Fibroblast of lung (primary cell): Measurements from ENCODE around the gene ARHGAP1. TPM values are rescaled to one million over a fixed set of nuclear protein-coding genes. Genes with fewer than 3 reads are reported as not detected.

Experiments used
- DNase-seq, 2 donors: peaks; one replicate each; pipeline versions ENCODE4 v3.0.0 to v3.0.0-alpha.2; 2010; ENCODE audit warnings: low read depth in 2 of 2
- H2AFZ ChIP-seq: 2 replicates; pipeline ENCODE4 v1.5.1; 2012; ENCODE audit warnings: low read length, control low read depth, inconsistent platforms
- H3K27ac ChIP-seq: 2 replicates; pipeline ENCODE4 v1.5.1; 2011; ENCODE audit warnings: low read length, control low read depth; ENCODE audit not compliant: insufficient read depth
- H3K27me3 ChIP-seq: 2 replicates; pipeline ENCODE4 v1.5.1; 2011; ENCODE audit warnings: mild to moderate bottlenecking, low read length; ENCODE audit not compliant: control insufficient read depth, insufficient read depth
- H3K36me3 ChIP-seq: 2 replicates; pipeline ENCODE4 v1.5.1; 2011; ENCODE audit warnings: low read length; ENCODE audit not compliant: control insufficient read depth, insufficient read depth
- H3K4me1 ChIP-seq: 2 replicates; pipeline ENCODE4 v1.5.1; 2011; ENCODE audit warnings: low read length; ENCODE audit not compliant: control insufficient read depth, insufficient read depth; ENCODE audit errors: extremely low read depth
- H3K4me2 ChIP-seq: 2 replicates; pipeline ENCODE4 v1.5.1; 2011; ENCODE audit warnings: low read length, control low read depth; ENCODE audit not compliant: insufficient read depth; ENCODE audit errors: extremely low read depth
- H3K4me3 ChIP-seq, 4 experiments: fragments of 200-600 bp in 1 of 4; sonication (generic) in 1 of 4; replicated peaks in 1 of 4; 2 replicates each; pipeline ENCODE4 v1.5.1; 2011 to 2016; ENCODE audit warnings: low read length in 4 of 4, low read depth in 3 of 4, mild to moderate bottlenecking in 3 of 4, control low read depth in 2 of 4, inconsistent platforms in 1 of 4, mixed read lengths in 1 of 4; ENCODE audit not compliant: insufficient read depth in 1 of 4; ENCODE audit errors: control extremely low read depth in 1 of 4
- H3K79me2 ChIP-seq: 2 replicates; pipeline ENCODE4 v1.5.1; 2012; ENCODE audit warnings: mild to moderate bottlenecking, low read length, inconsistent platforms; ENCODE audit not compliant: control insufficient read depth, insufficient read depth
- H3K9ac ChIP-seq: 2 replicates; pipeline ENCODE4 v1.5.1; 2011; ENCODE audit warnings: mild to moderate bottlenecking, low read length, control low read depth; ENCODE audit not compliant: insufficient read depth
- H3K9me3 ChIP-seq: 2 replicates; pipeline ENCODE4 v1.5.1; 2012; ENCODE audit warnings: low read depth, low read length; ENCODE audit not compliant: control insufficient read depth, insufficient read depth
- H4K20me1 ChIP-seq: 2 replicates; pipeline ENCODE4 v1.5.1; 2011; ENCODE audit warnings: low read length; ENCODE audit not compliant: control insufficient read depth, insufficient read depth; ENCODE audit errors: extremely low read depth
- EZH2 ChIP-seq: IDR thresholded peaks from 2 replicates; pipeline ENCODE4 v1.5.1; 2012; ENCODE audit warnings: low read length, control low read depth, mild to moderate bottlenecking; ENCODE audit errors: missing control alignments
- polyA plus RNA-seq, 2 donors: library from polyadenylated mRNA; depleted of rRNA in 1 of 2; stranded (reverse) in 1 of 2; unstranded in 1 of 2; fragments of >200 nt; gene quantifications; 2 replicates each; pipeline ENCODE4 v1.2.1, GENCODE V29; 2011 to 2012; ENCODE audit warnings: missing spikeins in 1 of 2
- total RNA-seq: library from RNA; depleted of rRNA; stranded (reverse); fragments of >200 nt; gene quantifications from 2 replicates; pipeline ENCODE4 v1.2.1, GENCODE V29; 2014
- TF ChIP-seq, protein P1 (sequence below), 2 donors: IDR thresholded peaks in 1 of 2; conservative IDR thresholded peaks in 1 of 2; 1 replicate in 1 of 2; 2 replicates in 1 of 2; pipeline ENCODE4 v1.5.1; 2011 to 2012; ENCODE audit warnings: low read length in 2 of 2, control low read depth in 1 of 2, inconsistent platforms in 1 of 2, low read depth in 1 of 2, mild to moderate bottlenecking in 1 of 2

The ARHGAP1 gene
- total and polyA plus RNA-seq, 2 donors (not counting 1 experiment from before 2014, with no cell fraction given) = 34.4 to 38.0 TPM

DNA sequence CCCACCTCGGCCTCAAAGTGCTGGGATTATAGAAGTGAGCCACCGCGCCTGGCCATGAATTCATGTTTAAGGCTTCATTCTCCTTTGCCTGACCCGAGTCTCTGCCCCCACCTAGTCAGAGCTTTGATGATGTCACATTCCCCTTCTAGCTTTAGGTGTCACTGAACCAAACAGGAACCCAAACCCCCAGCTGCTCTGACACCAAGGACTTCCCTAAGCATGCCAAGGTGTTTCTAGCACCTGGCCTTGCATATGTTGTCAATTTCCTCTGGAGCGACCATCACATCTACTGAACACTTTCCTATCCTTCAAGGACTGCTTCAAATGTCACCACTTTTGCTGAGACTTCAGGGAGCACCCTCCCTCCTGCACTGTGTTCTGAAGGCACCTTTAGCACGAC is 20.9 kb upstream of the ARHGAP1 start:
- Histone ChIP-seq H4K20me1 (no peaks in the 10 kb centered on the region), H3K9me3 (no peaks in the 10 kb centered on the region), H3K9ac (no peak overlapping the region), H3K4me3 (no peak overlapping the region), H3K79me2 (no peaks in the 10 kb centered on the region), H3K4me2 (no peak overlapping the region), H2AFZ (no peak overlapping the region), H3K4me1 (no peaks in the 10 kb centered on the region), H3K27ac (no peak overlapping the region), H3K36me3 (no peaks in the 10 kb centered on the region), H3K27me3 (no peaks in the 10 kb centered on the region)
- TF ChIP-seq, protein P1, sequence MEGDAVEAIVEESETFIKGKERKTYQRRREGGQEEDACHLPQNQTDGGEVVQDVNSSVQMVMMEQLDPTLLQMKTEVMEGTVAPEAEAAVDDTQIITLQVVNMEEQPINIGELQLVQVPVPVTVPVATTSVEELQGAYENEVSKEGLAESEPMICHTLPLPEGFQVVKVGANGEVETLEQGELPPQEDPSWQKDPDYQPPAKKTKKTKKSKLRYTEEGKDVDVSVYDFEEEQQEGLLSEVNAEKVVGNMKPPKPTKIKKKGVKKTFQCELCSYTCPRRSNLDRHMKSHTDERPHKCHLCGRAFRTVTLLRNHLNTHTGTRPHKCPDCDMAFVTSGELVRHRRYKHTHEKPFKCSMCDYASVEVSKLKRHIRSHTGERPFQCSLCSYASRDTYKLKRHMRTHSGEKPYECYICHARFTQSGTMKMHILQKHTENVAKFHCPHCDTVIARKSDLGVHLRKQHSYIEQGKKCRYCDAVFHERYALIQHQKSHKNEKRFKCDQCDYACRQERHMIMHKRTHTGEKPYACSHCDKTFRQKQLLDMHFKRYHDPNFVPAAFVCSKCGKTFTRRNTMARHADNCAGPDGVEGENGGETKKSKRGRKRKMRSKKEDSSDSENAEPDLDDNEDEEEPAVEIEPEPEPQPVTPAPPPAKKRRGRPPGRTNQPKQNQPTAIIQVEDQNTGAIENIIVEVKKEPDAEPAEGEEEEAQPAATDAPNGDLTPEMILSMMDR (conservative IDR thresholded peaks at IDR 0.05 in 1 of 2, IDR thresholded peaks at IDR 0.05 in 1 of 2; ENCODE audit: low read depth in 1 of 2, low read length in 2 of 2) = no peak
- no peak for TF ChIP-seq EZH2
- no peak for DNase-seq

- Histone ChIP-seq H4K20me1 (no peaks in the 10 kb centered on the region), H3K9me3 (no peaks in the 10 kb centered on the region), H3K27me3 (no peaks in the 10 kb centered on the region), H3K9ac (no peak overlapping the region), H3K4me3 (no peak overlapping the region), H3K4me2 (no peak overlapping the region), H2AFZ (no peak overlapping the region), H3K36me3 (no peaks in the 10 kb centered on the region), H3K27ac (no peak overlapping the region), H3K4me1 (peaks cover under 1% of the 10 kb centered on the region), H3K79me2 (no peaks in the 10 kb centered on the region)
- TF ChIP-seq, protein P1 (conservative IDR thresholded peaks at IDR 0.05 in 1 of 2, IDR thresholded peaks at IDR 0.05 in 1 of 2; ENCODE audit: low read depth in 1 of 2, low read length in 2 of 2) = no peak
- no peak for TF ChIP-seq EZH2
- DNase-seq = no peak
Measured at GRCh38 chr11:46719543-46720218, 19.3 kb upstream of the ARHGAP1 start.

- Histone ChIP-seq H2AFZ (peak within 1 kb of the TSS; percentile 12), H4K20me1 (no peaks in the 10 kb centered on the region), H3K36me3 (no peaks in the 10 kb centered on the region), H3K79me2 (no peaks in the 10 kb centered on the region), H3K27ac (no peak within 1 kb of the TSS), H3K4me3 (no peak within 1 kb of the TSS), H3K9ac (no peak within 1 kb of the TSS), H3K9me3 (no peaks in the 10 kb centered on the region), H3K4me1 (peaks cover 3% of the 10 kb centered on the region), H3K27me3 (no peaks in the 10 kb centered on the region), H3K4me2 (no peak within 1 kb of the TSS)
- no peak for DNase-seq
- TF ChIP-seq EZH2 = no peak
- TF ChIP-seq, protein P1 (conservative IDR thresholded peaks at IDR 0.05 in 1 of 2, IDR thresholded peaks at IDR 0.05 in 1 of 2; ENCODE audit: low read depth in 1 of 2, low read length in 2 of 2) = no peak
Measured at GRCh38 chr11:46719048-46719542, 18.7 kb upstream of the ARHGAP1 start, which contains the start of gene F2. F2 (plus strand) TSS chr11:46719213; CDS start chr11:46719236, 23 bp downstream.
